Lower leg skin (tissue), 4 donors: ENCODE results near the gene PCED1B. TPM values are rescaled to one million over a fixed set of nuclear protein-coding genes. Genes with fewer than 3 reads are reported as not detected.
"Not testable (repeated sequence)": the region's sequence is repeated elsewhere in the genome, so short reads cannot be mapped to it uniquely, and the experiment has no call there.

ENCODE experiments used
- DNase-seq, 2 donors: peaks; one replicate each; pipeline ENCODE4 v3.0.0-alpha.2; 2019; ENCODE audit warnings: low spot score in 2 of 2
- H3K4me3 ChIP-seq: fragments of 200-600 bp; sonication (generic); 2 replicates; pipeline ENCODE4 v1.5.1; 2017; ENCODE audit warnings: mild to moderate bottlenecking, low read depth; ENCODE audit not compliant: poor library complexity, severe bottlenecking
- POLR2A ChIP-seq, 2 donors: fragments of 450-650 bp; IDR thresholded peaks; one replicate each; pipeline ENCODE4 v1.6.1; 2016 to 2017; ENCODE audit warnings: antibody characterized with exemption in 2 of 2, mild to moderate bottlenecking in 1 of 2, moderate library complexity in 1 of 2
- WGBS, 2 donors: methylation state at CpG; one replicate each; pipeline ENCODE4 v1.1.5; 2018; 5-methylcytosine and 5-hydroxymethylcytosine counted together
- intact Hi-C: fragments of 100-400 bp; cut with DNase I; formaldehyde crosslinking; loops from one replicate; pipeline ENCODE4 v1.15.0; 2023; ENCODE audit warnings: low total_unique reads
- total RNA-seq, 4 donors: library from RNA; depleted of rRNA; stranded (reverse); fragments of >200 nt; gene quantifications; one replicate each; pipeline ENCODE4 v1.1.0, GENCODE V29; 2016
- TF ChIP-seq, protein P1 (sequence below), 3 donors: fragments of 450-650 bp; IDR thresholded peaks; one replicate each; pipeline ENCODE4 v1.5.1; 2016; ENCODE audit warnings: antibody characterized with exemption in 3 of 3, mild to moderate bottlenecking in 3 of 3, moderate library complexity in 2 of 3

Gene PCED1B
- total RNA-seq, 4 donors from 2014 or later: 0.23 to 3.0 (median 0.73) TPM

DNA sequence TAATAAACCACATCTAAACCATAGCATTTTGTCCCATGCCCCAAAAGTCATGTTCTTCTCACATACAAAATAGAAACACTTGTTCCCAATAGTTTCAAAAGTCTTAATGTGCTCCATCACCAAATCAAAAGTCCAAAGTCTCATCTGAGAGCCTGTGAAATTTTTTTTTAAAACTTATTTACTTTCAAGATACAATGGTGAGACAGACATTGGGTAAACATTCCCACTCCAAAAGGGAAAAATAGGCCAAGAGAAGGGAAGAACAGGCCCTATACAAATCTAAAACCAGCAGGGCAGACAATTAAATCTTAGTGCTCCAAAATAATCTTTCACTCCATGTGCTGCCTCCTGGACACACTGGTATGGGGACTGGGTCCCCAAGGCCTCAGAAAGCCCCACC lies 84.7 kb downstream of the PCED1B start:
- DNase-seq: no peak
- no peak overlapping the region for H3K4me3 ChIP-seq
- TF ChIP-seq, protein P1, sequence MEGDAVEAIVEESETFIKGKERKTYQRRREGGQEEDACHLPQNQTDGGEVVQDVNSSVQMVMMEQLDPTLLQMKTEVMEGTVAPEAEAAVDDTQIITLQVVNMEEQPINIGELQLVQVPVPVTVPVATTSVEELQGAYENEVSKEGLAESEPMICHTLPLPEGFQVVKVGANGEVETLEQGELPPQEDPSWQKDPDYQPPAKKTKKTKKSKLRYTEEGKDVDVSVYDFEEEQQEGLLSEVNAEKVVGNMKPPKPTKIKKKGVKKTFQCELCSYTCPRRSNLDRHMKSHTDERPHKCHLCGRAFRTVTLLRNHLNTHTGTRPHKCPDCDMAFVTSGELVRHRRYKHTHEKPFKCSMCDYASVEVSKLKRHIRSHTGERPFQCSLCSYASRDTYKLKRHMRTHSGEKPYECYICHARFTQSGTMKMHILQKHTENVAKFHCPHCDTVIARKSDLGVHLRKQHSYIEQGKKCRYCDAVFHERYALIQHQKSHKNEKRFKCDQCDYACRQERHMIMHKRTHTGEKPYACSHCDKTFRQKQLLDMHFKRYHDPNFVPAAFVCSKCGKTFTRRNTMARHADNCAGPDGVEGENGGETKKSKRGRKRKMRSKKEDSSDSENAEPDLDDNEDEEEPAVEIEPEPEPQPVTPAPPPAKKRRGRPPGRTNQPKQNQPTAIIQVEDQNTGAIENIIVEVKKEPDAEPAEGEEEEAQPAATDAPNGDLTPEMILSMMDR (IDR thresholded peaks at IDR 0.05): no peak
- no peak for TF ChIP-seq POLR2A (IDR thresholded peaks at IDR 0.05)
- intact Hi-C loops: no loop called here

DNA sequence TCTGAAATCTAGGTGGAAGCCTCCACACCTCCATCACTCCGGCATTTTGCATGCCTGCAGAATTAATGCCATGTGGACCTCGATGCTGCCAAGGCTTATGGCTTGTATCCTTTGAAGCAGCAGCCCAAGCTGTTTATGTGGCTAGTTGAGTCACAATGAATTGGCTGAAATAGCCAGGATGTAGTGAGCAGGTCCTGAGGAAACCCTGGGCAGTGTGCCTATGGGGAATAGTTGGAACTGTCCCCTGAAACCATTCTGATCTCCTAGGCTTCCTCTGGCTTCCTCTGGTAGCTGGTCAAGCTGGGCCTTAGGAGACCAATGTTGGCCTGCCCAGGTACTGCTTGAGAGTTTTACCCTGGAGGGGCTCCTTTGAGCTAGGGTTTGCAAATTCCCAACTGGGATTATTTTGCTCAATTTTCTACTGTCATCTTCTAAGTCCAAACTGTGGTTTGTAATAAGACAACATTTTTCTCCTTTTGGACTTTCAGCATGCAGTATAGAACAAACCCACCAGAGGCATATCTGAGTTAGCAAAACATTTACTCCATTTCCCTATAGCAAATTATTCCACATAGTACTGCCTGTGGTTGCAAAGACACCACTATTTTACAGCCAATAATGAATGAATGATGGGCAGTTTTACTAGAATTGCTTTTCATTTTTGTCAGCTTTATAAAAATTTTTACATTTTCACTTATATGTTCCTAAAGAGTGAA lies 85.5 kb downstream of the PCED1B start:
- 71 to 75% methylated on average over 2 of the region's 2 CpGs for WGBS, 2 donors
- no peak overlapping the region for H3K4me3 ChIP-seq
- no peak for TF ChIP-seq POLR2A (IDR thresholded peaks at IDR 0.05)
- TF ChIP-seq, protein P1 (IDR thresholded peaks at IDR 0.05): no peak
- no peak for DNase-seq
- intact Hi-C loops: no loop called here

DNA sequence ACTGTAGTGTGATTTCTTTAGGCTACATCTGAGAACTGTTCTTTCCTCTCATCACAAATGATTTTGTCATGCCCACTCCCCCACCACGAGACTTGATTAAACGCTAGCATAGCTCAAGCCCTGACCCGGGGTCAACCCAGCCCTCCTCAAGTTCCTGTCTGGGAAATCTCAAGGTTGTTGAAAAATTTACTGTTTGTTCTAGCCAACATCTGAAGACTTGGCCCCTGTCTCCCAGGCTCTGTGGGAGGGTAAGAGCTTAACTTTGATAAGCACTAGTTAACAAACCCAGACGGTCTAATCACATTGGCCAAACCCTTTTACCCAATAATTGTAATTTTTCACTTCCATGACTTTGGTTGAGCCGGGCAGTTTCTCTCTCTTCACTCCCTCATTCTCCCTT lies 86.5 kb downstream of the PCED1B start:
- intact Hi-C loops: no loop called here
- WGBS, 2 donors: 65 to 73% methylated on average over 5 of the region's 5 CpGs
- H3K4me3 ChIP-seq: no peak overlapping the region
- DNase-seq: no peak
- TF ChIP-seq, protein P1 (IDR thresholded peaks at IDR 0.05): no peak
- TF ChIP-seq POLR2A (IDR thresholded peaks at IDR 0.05): no peak

GRCh38 chr12:47166365-47166764 lies 86.9 kb downstream of the PCED1B start:
- WGBS, 2 donors: 25 to 63% methylated on average over 1 of the region's 1 CpG
- TF ChIP-seq, protein P1 (IDR thresholded peaks at IDR 0.05): no peak
- no peak for TF ChIP-seq POLR2A (IDR thresholded peaks at IDR 0.05)
- intact Hi-C loops: no loop called here
- no peak for DNase-seq
- H3K4me3 ChIP-seq: no peak overlapping the region

GRCh38 chr12:47170281-47170680 lies 90.9 kb downstream of the PCED1B start:
- DNase-seq, intact Hi-C loops, H3K4me3 ChIP-seq: not testable (repeated sequence)
- 93% methylated on average over 16 of the region's 16 CpGs for WGBS, 2 donors

DNA sequence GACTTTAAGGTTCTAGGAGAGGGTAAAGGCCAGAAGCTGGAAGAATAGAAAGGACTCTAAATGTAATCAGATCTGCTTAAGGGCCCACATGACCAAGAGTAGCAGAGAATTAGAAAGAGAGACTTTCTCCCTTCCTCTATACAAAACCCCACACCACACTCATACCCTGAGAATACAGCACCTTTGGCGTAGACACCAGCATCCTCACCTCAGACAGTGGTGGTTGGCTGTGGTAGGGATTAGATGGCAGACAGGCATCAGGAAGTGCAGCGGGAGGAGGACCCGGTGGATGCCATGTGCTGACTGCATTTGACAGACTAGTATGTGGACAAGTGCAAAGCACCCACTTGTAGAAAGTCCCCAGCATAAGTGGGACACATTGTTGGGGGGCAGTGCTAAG lies 98.6 kb downstream of the PCED1B start:
- WGBS, 2 donors: 95 to 98% methylated on average over 3 of the region's 3 CpGs
- no peak for DNase-seq
- intact Hi-C loops: no loop called here
- no peak overlapping the region for H3K4me3 ChIP-seq
- no peak for TF ChIP-seq POLR2A (IDR thresholded peaks at IDR 0.05)
- TF ChIP-seq, protein P1 (IDR thresholded peaks at IDR 0.05): no peak

GRCh38 chr12:47182164-47182938 lies 102.9 kb downstream of the PCED1B start:
- DNase-seq, intact Hi-C loops, H3K4me3 ChIP-seq: not testable (repeated sequence)
- WGBS, 2 donors: 86 to 89% methylated on average over 11 of the region's 11 CpGs
